Fibroblast of skin of right quadriceps (primary cell): Measurements from ENCODE around the gene CYTH3.
"Not testable (repeated sequence)": the region's sequence is repeated elsewhere in the genome, so short reads cannot be mapped to it uniquely, and the experiment has no call there.

ENCODE experiments used
- DNase-seq: peaks from one replicate; pipeline ENCODE4 v3.0.0-alpha.2; 2013

Gene CYTH3, protein sequence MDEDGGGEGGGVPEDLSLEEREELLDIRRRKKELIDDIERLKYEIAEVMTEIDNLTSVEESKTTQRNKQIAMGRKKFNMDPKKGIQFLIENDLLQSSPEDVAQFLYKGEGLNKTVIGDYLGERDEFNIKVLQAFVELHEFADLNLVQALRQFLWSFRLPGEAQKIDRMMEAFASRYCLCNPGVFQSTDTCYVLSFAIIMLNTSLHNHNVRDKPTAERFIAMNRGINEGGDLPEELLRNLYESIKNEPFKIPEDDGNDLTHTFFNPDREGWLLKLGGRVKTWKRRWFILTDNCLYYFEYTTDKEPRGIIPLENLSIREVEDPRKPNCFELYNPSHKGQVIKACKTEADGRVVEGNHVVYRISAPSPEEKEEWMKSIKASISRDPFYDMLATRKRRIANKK

DNA sequence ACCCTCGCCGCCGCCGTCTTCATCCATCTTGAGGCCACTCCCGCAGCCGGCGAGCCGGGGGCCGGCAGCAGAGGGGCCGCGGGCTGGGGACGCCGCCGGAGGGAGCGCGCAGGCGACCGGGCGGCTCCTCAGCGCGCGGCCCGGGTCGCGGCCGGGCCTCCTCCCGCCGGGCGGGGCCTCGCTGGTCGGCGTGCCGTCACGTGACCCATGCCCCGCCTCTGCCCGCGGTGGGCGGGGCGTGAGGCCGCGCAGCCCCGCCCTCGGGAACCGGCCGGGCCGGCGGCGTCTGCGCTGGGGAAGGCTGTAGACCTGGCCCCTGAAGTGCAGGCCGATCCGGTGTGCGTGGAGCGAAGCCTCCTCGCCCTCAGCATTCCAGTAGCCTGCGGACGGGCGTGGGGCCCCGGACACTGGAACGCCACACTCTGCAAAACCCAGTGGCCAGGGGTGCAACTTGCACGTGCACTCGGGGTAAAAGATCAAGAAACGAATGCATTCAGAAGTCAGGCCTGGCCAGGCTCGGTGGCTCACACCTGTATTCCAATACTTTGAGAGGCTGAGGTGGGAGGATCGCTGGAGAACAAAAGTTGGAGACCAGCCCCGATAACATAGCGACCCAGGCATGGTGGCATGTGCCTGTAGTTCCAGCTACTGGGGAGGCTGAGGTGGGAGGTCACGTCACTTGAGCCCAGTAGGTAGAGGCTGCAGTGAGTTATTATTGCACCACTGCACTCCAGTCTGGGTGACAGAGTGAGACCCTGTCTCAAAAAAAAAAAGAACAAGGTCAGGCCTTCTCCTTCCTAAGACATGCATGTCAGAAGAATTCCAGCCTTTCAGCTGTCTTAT is at the start of gene CYTH3:
CYTH3 (minus strand) TSS at position 144 of the 843 bp plus-strand sequence; CDS start at position 27, 117 bp downstream.
- DNase-seq = peak; percentile 79

DNA sequence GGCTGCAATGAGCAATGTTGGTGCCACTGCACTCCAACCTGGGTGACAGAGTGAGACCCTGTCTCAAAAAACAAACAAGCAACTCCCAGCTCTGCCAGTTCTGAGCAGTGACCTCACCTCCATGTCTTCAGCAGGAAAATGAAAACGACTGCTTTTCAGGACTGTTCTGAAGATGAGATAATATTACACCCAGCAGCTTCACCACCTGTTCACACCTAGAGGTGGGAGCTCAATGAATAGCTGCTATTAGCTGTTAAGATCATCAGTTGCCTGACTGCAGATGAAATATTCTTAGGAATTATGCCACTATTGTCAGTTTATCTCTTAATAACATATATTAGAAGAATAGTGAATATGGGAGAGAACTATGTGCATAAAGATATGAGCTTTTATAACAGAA is 48.4 kb upstream of the CYTH3 start:
- DNase-seq = no peak

DNA sequence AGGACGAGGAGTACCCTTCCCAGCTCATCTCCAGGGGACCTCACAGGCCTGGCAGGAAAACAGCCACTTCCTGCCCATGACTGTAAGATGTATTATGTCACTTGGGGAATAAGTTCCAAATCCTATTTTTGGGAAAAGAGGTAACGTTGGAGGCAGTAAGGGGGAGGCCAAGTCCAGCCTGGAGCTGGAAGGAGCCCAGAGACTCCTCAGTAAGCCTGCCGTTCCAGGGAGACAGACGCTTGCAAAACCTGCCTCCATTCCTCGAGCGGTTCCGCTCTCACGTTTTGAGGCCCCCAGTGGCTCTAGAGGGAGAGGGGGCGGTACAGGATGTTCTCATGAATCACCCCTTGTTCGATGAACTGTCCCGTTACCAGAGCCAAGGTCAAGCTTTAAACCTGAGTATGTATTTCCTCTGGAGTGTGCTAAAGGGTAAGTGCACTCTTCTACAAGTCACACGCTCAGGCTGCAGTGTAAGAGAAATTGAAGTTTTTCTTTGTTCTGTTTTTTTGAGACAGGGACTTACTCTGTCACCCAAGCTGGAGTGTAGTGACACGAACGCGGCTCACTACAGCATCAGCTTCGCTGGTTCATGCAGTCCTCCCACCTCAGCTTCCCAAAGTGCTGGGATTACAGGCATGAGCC is 45.5 kb upstream of the CYTH3 start:
- DNase-seq = peak; percentile 81

DNA sequence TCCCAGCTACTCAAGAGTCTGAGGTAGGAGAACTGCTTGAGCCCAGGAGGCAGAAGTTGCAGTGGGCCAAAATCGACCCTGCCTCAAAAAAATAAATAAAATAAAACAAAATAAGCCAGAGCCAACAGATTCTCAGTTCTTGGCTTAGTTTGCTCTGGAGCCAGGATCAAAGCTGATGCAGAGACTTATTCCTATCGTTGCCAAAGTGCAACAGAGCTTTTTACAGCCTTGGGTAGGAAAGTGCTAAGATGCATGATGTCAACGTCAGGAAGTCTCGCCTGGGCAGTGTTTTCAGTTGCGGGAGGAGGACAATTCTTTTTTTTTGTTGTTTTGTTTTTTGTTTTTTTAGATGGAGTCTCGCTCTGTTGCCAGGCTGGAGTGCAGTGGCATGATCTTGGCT is 43.8 kb upstream of the CYTH3 start:
- DNase-seq = no peak

DNA sequence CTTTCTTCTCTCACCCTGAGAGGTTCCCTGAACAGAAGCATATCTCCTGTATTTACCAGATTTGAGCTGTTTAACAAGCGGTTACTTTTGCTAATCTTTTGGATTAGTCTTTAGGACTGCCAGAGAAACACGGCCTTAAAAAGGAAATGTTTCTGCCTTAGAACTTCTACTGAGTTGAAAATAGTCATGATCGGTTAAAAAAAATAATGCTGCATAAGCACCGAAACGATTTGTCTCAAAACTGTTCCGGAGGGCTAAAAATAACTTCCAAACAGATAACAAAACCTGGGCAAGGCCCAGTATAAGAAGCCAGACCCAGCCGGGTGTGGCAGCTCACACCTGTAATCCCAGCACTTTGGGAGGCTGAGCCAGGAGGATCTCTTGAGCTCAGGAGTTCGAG is 43.3 kb upstream of the CYTH3 start:
- no peak for DNase-seq

DNA sequence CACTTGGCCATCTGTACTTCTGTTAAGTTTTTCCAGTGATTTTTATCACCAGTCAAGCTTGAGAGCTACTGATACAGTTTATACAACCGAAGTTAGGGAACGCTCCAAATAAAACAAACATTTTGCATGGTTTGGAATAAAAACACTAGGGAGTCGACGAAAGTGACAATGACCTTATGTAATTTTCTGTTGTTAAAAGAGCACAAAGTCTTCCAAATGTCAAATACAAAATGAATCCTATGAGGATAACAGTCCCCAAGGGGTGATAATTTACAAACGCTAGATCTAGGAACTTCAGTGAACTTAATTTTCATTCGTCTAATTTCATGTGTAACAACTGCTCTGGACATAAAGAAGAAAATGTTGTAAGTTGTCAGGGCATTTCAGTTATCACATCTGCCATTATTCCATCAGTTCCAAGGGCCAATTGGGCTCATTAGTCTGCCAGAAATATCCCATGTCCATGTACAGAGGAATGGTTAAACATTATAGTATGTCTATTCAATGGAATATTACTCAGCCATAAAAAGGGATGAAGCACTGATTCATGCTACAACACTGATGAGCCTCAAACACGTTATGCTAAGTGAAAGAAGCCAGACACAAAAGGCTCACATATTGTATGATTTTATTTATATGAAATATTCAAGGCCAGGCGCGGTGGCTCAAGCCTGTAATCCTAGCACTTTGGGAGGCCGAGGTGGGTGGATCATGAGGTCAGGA is 38.0 kb upstream of the CYTH3 start:
- no peak for DNase-seq

DNA sequence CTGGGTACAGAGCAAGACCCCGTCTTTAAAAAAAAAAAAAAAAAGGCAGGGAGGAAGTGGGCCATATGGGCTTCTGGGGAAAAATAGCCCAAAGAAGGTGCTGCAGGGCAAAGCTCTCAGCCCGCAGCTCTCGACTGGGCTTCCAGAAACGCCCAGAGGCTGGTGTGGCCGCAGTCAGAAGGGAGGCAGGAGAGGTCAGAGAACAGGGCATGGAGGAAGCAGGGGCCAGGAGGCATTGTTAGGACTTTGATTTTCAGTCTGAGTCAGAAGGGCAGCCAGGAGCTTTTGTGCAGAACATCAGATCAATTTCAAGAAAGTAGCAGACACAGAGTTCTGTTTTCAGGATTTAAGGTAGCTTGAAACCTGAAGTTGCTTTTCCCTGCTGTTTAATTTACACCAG is 35.3 kb upstream of the CYTH3 start:
- no peak for DNase-seq

DNA sequence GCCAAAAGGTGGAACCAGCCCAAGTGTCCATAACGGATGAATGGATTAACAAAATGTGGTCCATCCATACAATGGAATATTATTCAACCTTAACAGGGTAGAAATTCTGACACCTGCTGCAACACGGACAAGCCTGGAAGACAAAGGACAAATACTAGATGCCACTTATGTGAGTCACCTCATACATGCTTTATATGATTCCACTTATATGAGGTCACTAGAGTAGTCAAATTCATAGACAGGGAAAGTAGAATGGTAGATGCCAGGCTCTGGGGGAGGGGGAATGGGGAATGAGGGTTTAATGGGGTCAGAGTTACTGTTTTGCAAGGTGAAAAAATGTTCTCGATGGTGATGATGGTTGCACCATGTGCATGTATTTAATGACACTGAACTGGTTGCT is 34.0 kb upstream of the CYTH3 start:
- peak; percentile 78 for DNase-seq

DNA sequence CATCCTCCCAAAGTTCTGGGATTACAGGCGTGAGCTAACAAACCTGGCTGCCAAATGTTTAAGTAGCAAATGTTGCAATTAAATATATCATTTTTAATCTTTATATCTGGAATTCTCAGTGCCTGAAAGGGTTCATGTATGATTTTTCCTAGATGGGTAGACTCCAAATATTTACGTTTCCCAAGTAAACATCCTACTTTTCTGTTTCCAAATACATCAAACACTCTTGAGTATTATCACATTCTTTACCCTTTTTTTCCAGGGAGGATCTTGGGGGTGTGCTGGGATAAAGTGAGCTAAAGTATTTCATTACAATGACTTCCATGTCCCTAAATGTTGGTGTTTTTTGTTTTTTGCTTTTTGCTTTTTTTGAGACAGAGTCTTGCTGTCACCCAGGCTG is 32.9 kb upstream of the CYTH3 start:
- no peak for DNase-seq

DNA sequence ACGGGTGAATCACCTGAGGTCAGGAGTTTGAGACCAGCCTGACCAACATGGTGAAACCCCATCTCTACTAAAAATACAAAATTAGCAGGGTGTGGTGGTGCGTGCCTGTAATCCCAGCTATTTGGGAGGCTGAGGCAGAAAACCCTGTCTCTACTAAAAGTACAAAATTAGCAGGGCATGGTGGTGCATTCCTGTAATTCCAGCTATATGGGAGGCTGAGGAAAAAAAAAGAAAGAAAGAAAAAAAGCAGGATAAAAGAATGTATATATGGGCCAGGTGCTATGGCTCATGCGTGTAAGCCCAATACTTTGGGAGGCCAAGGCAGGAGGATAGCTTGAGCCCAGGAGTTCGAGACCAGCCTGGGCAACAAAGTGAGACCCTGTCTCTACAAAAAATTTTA is 29.0 kb upstream of the CYTH3 start:
- not testable (repeated sequence) for DNase-seq

DNA sequence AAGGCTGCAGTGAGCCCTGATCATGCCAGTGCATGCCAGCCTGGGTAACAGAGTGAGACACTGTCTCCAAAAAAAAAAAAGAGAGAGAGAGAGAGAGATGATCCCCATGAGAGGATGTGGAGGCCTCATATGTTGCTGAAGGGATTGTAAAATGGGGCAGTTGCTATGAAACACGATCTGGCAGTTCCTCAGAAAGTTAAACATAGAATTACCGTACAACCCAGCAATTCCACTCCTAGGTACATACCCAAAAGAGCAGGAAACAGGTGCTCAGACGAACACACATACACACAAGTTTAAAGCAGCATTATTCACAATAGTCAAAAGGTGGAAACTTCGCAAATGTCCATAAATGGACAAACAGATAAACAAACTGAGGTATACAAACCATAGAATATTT is 27.4 kb upstream of the CYTH3 start:
- DNase-seq = no peak

DNA sequence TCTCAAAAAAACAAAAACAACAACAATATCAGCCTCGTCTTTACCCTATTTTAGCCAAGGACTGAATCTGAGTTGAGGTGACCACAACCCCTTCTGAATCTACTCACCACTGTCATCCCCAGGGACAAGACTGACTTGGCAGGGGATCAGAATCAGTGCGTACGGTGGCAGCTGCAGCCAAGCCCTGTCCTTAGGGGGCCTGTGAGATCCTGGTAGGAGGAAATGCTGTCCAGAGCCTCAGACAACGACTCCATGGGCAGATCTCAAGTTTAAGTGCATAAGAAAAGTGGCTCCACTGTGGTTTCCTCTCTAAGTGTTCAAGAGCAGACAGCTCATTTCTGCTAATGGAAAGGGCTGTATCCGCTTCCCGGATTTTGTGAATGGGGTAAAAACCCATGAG is 22.4 kb upstream of the CYTH3 start:
- DNase-seq = no peak

DNA sequence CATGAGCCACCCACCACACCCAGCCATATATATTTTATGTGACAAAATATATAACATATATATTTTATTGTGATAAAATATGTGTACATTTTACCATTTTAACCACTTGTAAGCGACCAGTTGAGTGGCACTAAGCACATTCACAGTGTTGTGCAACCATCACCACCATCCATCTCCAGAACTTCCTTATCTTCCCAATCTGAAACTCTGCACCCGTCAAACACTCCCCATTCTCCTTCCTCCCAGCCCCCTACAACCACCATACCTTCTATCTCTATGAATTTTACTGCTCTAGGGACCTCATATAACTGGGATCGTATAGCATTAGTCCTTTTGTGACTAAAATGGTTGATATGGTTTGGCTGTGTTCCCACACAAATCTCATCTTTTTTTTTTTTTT is 20.8 kb upstream of the CYTH3 start:
- no peak for DNase-seq

DNA sequence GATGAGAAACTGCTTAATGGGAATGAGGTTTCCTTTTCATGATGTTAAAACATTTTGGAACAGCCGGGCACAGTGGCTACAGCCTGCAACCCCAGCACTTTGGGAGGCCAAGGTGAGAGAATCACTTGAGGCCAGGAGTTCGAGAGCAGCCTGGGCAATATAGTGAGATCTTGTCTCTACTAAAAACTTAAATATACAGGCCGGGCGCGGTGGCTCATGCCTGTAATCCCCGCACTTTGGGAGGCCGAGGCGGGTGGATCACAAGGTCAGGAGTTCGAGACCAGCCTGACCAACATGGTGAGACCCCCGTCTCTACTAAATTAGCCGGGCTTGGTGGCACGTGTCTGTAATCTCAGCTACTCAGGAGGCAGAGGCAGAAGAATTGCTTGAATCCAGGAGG is 19.5 kb upstream of the CYTH3 start:
- not testable (repeated sequence) for DNase-seq

DNA sequence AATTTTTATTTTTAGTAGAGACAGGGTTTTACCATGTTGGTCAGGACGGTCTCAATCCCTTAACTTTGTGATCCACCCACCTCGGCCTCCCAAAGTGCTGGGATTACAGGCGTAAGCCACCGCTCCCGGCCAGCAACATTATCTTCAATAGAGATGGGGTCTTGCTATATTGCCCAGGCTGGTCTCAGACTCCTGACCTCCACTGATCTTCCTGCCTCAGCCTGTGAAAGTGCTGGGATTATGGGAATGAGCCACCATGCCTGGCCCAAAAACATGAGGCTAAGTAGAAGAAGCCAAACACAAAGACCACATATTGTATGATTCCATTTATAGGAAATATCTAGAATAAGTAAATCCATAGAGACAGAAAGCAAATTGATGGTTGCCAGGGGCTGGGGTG is 19.1 kb upstream of the CYTH3 start:
- no peak for DNase-seq

DNA sequence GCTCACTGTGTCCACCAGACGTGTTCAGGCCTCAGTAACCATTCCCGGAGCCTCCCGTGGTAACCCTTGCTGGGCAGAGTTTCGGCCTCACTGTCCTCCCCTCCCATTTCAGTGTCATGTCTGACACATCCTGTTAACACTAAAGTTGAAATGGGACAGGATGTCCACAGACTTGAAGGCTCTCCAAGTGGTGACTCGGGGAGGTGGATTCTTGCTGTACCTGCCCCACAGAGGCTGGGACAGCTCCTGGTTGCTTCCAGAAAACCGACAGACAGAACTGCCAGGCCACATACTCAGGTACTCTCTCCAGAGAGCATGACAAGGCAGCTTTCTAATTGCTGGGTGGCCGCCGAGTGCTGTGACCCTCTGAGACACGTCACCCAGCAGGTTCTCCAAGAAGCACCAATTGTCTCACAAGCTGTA is 17.9 kb upstream of the CYTH3 start:
- no peak for DNase-seq

DNA sequence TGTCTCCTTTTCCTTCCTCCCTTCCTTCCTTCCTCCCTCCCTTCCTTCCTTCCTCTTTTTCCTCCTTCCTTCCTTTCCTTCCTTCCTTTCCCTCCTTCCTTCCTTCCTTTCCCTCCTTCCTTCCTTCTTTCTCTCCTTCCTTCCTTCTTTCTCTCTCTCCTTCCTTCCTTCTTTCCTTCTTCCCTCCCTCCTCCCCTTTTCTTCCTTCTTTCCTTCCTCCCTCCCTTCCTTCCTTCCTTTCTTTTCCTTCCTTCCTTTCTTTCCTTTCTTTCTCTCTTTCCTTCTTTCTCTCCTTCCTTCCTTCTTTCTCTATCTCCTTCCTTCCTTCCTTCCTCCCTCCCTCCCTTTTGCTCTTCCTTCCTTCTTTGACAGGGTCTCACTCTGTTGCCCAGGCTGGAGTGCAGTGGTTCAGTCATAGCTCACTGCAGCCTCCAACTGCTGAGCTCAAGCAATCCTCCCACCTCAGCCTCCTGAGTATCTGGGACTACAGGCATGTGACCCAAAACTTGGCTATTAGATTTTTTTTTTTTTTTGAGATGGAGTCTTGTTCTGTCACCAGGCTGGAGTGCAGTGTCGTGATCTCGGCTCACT is 15.9 kb upstream of the CYTH3 start:
- no peak for DNase-seq

DNA sequence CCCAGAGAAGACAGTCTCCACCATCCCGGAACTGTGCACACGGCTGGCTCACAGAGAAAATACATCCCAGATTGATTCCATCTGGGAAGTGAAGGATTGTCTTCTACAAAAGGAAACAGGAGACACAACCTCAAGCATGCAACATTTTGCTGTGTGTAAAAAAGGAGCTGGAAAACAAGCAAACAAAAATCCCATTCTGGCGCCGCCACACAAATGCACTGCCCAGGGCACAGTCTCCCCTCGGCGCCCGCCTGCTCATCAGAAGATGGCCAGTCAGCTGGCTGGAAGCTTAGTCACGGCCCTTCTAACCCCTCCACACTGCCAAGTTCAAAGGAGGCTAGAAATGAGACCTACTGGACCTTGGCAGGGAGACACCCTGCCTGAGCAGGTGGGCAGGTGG is 14.1 kb upstream of the CYTH3 start:
- no peak for DNase-seq

DNA sequence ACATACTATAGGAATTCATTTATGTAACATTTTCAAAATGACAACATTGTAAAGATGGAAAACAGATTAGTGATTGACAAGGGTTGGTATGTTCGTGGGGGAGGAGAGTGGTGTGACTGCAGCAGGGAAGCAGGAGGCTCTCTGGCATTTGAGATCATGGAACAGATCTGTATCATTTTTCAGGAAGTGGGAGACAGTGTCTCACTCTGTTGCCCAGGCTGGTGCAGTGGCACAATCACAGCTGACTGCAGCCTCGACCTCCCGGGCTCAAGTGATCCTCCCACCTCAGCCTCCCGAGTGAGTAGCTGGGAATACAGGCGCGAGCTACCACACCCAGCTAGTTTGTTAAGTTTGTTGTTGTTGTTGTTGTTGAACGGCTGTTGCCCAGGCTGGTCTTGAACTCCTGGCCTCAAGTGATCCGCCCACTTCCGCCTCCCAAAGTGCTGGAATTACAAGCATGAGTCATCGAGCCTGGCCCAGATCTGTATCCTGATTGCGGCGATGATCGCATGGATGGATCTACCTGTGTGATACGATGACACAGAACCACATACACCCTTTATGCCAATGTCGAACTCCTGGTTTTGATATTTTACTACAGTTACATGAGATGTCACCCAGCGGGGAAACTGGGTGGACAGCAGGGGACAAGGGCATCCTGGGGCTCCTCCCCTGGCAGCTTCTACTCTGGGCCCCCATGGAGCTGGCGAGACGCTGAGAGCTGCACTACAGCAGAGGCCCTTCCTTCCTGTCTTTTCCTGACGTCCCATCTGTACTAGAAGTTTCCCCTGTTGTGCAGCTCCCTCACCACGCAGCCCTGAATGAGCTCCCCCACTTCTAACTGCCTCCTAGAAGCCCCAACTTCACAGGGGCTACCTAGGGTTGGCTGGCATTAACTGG is 12.3 kb upstream of the CYTH3 start:
- DNase-seq = no peak

DNA sequence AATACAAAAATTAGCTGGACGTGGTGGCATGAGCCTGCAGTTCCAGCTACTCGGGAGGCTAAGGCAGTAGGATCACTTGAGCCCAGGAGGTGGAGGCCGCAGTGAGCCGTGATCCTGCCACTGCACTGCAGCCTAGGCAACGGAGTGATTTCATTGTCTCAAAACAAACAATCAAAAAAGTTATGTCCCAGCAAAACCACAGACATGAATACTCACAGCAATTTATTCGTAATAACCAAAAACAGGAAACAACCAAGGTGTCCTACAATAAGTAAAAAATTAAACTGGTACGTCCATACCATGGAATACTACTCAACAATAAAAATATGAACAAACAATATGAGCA is 11.6 kb upstream of the CYTH3 start:
- peak; percentile 50 for DNase-seq

DNA sequence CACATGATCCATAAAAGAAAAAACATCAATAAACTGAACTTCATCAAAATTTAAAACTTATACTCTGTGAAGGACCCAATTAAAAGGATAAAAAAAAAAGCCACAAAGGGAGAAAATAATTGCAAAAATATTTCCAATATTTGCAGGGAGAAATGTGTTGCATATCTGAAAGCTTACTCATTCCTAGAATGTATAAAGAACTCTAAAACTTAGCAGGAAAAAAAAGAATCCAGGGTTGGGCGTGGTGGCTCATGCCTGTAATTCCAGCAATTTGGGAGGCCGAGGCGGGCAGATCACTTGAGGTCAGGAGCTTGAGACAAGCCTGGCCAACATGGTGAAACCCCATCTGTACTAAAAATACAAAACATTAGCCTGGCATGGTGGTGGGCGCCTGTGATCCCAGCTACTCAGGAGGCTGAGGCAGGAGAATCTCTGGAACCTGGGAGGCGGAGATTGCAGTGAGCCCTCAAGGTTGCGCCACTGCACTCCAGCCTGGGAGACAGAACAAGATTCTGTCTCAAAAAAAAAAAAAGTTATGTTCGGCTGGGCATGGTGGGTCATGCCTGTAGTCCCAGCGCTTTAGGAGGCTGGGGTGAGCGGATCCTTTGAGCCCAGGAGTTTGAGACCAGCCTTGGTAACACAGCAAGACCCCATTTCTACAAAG is 11.1 kb upstream of the CYTH3 start:
- peak; percentile 92 for DNase-seq
